Cerebellar nuclear complex (tissue), 1 donor: ENCODE results near the gene FBXO30.

ENCODE experiments used
- DNase-seq, 2 experiments: peaks; one replicate each; lab custom pipeline; 2025; lab: John Stamatoyannopoulos, UW

FBXO30 gene, protein sequence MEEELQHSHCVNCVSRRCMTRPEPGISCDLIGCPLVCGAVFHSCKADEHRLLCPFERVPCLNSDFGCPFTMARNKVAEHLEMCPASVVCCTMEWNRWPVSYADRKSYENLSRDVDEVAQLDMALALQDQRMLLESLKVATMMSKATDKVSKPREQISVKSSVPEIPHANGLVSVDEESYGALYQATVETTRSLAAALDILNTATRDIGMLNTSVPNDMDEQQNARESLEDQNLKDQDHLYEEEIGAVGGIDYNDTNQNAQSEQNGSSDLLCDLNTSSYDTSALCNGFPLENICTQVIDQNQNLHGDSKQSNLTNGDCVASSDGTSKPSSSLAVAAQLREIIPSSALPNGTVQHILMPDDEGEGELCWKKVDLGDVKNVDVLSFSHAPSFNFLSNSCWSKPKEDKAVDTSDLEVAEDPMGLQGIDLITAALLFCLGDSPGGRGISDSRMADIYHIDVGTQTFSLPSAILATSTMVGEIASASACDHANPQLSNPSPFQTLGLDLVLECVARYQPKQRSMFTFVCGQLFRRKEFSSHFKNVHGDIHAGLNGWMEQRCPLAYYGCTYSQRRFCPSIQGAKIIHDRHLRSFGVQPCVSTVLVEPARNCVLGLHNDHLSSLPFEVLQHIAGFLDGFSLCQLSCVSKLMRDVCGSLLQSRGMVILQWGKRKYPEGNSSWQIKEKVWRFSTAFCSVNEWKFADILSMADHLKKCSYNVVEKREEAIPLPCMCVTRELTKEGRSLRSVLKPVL

DNA sequence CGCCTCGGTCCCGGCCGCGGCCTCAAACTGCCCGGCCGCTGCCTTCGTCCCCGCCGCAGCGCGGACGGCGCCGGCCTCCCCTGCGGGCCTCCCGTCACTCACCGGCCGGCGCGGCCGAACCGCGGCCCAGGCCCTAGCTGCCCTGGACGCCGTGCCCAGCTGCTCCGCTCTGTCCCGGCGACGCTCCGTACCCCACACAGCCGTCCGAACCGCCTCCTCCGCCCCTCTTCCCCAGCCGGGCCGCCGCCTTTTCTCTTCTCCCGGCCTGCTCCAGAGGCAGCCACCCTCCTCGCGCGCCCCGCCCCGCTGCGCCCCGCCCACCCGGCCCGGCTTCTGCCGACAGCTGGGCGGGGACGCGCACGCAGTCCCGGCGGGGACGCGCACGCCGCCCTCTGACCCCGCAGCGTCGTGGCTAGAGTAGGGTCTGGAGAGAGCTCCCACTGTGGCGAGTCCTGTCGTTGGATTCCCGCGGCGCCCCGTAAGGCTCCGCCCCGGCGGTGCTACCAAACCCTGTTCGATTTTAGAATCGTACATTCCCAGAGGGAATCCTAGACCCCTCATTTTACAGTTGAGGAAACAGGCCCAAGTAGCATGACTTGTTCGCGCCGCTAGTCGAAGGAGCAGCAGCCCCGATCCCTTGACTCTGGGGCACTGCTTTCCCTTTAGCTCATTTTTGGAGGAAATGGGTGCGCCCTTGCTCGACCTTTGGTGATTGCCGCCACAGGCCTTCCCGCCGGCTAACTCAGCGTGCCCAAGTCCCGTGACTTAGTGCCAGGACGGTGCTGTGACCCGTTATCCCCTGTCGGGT, at the start of gene FBXO30:
Gene FBXO30, minus strand, starts transcription at position 295 of the 808 bp plus-strand sequence. CDS start 8,390 bp downstream, outside the sequence.
- no peak for DNase-seq

DNA sequence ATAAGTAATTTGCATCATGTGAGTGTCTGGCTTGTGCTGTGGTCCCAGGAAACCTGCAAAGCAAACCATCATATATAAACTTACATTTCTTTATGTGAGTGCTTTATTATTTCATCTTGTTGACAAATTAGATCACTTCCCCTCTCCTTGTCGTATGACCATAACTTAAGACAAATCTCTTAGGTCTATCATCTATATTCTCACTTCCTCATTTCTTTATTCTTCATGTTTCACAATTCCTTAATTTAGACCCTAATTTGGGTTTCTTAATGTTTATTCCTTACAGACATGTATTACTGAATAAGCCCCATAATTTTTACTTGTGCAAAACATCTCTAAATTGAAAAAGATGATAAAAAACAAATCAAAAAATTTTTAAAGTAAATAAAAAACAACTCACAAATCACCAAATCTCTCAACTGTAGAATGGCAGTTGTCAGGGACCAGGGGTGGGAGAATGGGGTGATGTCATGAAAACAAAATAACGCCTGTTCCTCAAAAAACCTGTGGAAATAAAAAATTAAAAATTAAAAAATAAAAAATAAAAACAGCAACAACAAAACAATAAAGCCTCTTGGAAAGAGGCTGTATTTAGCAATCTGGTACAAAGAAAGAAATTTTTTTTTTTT, 49.5 kb upstream of the FBXO30 start:
- DNase-seq, result no peak

DNA sequence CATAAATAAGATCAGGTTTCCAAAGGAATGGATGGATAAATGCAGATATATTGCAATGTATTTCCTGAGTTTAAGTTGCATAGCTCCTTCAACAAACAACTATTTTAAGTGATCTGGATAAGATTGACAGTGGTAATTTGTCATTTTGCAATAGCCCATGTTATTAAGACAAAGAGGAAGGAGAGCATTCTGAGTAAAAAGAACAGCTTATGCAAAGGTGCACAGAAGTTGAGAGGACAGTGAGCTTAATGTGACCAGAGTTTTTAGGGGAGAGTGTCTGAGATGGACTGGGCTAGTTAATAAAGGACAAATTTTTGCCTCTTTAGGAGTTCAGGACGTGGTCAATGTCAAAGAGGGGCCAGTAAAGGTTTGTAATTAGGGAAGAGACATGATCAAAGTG, 48.8 kb upstream of the FBXO30 start:
- DNase-seq, result no peak

DNA sequence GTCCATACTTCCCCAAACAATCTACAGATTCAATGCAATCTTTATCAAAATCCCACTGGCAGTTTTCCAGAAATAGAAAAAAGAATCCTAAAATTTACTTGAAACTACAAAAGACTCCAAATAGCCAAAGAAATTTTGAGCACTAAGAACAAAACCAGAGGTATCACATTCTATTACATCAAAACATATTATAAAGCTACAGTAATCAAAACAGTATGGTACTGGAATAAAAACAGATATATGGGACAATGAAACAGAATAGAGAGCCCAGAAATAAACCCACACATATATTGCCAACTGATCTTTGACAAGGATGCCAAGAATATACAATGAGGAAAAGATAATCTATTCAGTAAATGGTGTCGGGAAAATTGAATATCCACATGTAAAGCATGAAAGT, 46.0 kb upstream of the FBXO30 start:
- DNase-seq, result no peak

DNA sequence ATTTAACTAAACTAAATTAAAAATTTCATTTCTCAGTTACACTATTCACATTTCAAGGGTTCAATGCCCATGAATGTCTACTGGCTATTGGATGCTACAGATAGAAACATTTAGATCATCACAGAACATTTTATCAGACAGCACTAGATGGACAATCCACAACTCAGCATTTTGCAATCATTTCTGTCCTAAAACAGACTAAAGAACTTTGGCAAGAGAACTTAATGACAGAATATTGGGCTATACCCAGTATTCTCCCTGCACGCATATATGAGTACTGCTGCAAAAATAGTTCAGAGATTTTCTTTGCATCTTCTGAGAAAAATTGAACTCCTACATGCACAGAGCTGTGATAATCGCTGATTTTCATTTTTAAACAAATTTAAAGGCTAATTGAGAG, 36.1 kb upstream of the FBXO30 start:
- DNase-seq, result no peak

DNA sequence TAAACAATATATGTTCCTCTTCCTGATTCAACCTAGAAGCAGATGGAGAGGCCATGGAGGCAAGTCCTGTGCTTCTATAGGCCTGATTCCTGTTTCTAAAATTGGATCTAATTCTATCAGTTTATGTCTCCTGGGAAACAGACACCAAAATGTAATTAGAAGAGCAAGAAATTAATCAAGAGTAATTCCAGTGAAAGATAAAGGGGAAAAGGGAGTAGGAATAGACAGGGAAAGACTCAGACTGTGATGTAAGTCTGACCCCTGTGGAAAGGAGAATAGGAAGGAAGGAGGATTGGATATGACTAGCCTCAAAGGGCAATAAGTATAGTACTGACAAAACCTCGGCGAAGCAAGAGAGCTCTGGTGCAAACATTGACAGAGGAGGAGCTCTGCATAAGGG, 33.9 kb upstream of the FBXO30 start:
- no peak for DNase-seq

DNA sequence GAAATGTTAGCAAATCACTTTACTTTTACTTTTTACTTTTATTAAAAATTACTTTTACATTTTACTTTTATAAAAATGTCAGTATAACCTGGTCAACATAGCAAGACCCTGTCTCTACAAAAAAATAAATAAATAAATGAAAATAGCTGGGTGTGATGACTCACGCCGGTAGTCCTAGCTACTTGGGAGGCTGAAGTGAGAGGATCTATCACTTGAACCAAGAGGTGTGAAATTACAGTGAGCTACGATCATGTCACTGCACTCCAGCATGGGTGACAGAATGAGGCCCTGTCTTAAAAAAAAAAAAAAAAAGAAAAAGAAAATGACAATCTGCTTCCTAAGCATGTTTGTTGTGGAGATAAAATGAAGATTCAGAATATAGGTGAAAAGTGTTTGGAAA, 31.0 kb upstream of the FBXO30 start:
- DNase-seq, result no peak

DNA sequence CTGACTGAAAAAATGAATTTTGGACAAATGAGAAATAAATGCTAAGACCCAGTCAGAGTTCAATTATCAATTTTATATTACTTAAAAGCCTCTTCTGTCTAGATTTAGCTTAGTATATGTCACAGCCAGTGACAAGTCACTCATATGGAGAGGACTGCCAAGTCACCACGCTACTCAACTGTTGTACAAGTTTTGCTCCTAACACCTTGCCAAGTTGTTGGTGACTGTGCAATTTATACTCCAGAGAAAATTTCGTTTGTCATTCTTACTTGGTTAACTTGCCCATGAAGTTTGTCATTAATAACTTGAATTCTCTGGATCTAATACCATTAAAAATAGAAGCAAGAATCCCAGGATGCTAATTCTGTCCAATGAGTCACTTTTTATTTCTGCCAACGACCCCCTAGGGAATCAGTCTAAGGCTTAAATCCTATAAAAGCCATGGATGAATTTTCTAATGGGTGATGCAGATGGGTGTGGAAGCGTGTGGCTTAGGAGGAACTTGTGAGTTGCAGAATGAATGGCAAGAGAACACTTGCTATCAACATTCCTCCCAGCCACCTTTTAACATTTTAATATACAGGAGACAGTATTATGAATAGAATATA, 30.4 kb upstream of the FBXO30 start:
- no peak for DNase-seq

DNA sequence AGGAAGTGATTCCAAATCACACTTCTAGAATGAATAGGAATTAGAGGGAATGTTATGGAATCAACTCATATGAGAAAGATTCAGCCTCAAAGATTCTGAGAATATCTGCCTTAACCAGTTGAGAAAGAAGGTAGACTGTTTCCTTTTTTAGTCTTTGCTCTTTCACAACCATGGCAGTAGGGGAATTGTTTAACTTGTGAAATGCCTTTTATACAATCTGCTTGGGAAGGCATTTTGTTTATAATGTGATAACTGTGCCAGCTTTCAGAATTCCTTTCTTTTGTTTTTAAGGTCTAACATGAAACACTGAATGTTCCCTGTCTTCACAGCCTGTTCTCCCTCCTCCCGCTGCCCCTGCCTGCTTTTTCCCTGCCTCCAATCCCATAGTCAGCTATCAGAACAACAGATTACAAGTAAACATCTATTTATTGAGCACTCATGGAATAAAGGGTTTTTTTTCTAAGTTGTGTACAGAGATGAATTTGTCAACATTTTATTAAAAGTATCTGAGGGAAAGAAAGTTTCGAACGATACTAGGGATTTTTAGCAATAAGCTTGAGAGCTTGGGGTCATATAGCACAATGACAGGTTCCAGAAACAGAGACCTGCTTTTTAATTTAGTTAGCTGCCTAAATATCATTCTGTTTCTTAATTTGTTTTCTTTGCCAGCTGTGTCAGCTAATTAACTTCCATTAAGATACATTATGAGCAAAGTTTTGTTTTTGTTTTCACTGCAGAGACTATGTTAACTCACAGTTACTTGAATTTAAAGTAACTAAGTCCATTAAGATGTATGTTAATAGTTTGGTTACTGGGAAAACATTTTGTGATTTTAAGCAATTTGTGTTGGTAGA, 28.3 kb upstream of the FBXO30 start:
- no peak for DNase-seq

DNA sequence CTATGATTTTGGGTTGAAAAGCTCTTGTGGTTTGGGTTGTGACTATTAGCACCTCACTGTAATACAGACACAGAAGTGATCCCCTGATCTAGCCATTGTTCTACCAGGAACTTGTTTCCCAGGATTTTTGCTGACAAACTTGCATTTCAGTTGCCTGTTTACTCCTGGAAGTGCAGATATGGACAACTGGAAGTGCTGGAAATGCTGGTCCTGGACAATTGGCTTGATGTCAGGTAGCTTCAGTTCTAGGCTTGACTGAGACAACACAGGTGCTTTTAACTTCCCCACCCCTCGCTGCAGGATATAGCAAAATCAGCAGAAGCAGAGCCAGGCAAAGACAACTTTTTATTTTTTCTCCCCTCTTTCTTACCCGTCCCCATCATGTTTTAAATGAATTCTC, 27.1 kb upstream of the FBXO30 start:
- no peak for DNase-seq

DNA sequence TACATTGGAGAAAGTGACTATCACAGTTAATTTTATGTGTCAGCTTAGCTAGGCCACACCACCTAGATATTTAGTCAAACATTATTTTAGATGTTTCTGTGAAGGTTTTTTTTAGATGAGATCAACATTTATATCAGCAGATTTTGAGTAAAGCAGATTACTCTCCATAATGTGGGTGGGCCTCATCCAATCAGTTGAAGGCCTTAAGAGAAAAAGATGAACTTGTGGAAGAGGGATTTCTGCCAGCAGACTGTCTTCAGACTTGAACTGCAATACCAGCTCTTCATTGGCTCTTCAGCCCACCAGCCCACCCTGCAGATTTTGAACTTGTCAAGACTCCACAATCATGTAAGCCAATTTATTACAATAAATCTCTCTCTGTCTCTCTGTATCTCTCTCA, 25.1 kb upstream of the FBXO30 start:
- no peak for DNase-seq

DNA sequence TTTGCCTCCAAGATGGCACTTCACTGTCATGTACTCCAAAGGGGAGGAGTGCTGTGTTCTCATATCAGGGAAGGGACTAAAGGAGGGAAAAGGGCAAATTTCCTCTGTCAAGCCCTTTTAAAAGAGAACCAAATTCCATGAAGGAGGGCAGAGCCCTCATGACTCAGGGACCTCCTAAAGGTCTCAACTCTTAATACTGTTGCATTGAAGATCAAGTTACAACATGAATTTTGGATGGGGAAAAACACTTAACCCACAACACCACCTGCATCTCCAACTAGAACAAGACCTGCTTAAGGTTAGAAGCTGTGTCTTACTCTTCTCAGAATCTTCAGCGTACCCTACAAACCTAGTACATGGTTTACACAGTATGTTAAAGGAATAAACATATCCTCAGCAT, 23.7 kb upstream of the FBXO30 start:
- DNase-seq, result no peak

DNA sequence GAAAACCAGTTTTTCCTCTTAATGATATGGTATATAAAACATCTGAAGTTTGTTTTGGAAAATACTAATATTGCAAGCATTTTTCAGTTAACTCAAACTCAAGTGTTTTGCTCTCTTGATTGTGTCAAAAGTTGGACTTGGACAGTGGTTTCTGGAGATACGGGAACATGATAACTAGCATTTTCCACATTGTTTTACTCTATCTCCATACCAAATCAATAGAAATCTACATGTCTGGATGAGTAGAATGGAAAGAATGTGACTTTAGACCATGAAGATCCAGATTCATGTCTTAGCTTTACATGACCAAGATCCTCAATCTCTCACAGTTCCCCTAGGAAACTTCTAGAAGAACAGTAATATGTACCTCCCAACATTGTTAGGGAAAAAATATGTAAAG, 22.2 kb upstream of the FBXO30 start:
- no peak for DNase-seq

DNA sequence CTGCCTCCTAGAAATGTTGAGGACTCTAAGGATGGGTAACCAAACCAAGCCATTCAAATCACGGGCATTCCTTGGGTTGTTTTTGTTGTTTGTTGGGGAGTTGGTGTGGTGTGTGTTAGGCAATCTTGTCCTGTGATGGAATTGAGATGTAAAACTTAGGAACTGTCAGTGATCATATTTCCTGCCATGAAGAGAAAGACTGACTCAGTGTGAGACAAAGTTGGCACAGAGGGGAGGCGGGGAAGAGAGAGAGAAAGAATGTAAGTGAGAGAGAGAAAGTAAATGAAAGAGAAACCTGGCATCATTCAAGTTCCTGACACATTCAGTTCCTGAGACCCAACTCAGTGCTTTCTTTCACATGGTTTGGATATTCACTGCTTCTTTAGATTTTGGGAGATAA, 21.6 kb upstream of the FBXO30 start:
- DNase-seq, result no peak

DNA sequence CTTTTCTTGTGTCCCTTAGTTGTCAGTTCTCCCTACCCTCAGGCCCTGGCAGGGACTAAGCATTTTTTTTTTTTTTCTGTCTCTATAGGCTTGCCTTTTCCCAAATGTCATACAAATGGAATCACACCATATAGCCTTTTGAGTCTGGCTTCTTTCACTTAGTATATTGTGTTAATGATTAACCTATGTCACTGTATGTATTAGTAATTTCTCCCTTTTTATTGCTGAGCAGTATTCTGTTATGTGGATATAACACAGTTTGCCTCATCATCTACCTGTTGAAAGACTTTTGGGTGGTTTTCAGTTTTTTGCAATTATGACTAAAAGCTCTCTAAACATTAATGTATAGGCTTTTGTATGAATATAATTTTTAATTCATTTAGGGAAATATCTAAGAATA, 16.0 kb upstream of the FBXO30 start:
- DNase-seq, result no peak

DNA sequence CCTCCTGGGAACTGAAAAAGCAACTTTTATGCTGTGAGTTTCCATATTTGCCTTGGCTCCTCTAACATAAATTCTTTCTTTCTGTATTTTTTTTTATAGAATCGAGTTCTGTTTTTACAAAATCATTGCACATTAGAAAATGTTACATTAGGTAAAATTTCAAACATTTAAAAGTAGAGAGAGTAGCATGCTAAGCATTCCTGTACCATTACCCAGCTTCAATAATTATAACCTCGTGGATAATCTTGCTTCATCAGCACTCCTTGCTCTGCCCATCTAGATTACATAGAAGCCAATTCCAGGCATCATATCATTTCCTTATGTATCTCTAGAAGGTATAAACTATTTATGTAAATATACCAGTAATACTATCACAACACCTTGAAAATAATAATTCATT, 15.4 kb upstream of the FBXO30 start:
- no peak for DNase-seq

DNA sequence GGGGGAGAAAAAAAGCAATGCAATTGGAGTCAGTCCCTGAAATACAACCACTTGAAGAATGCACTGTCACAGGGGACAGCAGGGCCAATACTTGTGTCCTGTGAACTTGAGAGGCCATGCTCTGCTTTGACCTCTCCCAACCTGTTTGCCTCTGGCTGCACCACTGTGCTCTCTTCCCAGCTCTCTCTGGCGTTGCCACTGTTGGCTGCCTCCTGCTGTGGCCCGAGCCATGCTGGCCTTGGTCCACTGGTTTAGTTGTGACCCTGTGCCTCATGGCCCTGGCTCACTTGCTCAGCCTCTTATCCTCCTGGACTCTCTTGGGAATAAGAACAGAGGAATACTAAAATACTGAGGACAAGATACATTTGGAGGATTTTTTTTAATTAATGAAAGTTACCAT, 14.5 kb upstream of the FBXO30 start:
- DNase-seq, result no peak

DNA sequence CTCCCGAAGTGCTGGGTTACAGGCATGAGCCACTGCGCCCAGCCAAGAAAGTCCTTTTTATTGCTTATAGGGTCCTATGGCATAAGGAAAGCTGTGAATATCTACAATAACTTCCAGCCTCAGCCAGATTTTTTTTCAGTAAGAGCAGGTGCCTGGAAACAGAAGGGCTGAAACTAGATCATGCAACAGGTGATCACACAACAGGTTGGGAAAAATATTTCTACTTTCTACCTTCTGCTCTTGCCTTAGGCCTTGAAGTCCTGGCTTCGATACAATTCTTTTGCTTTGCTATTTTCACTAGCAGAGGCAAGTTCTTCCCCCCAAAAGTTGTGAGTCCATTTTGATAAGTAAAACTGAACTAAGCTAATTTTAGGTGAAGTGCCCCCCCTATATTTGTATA, 9.7 kb upstream of the FBXO30 start:
- no peak for DNase-seq

DNA sequence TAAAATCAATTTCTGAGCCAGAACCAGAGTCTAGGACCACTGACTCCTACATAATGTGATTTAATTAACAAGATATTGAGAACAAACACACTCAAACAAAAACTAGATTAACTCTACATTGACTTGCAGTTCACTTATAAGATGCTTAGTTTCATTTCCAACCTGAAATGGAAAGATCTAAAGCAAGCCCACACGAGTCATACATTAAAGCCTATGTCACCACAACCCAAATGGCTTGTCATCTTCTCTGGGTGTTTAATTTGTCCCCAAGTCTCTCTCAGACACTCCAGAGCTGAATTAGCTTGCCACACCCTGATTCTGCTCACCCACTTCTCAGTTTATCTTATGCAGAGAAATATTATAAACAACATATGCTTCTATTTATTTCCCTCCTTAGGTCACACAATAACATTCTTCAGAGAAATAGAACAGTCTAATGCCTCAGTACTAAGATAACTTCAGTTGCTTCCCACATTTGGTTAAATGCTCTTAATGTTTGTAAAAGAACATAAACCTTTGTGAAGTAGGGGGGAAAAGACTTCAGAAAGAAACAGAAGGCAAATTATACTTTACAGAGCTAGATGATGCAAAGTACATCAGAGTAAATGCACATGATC, 8.8 kb upstream of the FBXO30 start:
- no peak for DNase-seq

DNA sequence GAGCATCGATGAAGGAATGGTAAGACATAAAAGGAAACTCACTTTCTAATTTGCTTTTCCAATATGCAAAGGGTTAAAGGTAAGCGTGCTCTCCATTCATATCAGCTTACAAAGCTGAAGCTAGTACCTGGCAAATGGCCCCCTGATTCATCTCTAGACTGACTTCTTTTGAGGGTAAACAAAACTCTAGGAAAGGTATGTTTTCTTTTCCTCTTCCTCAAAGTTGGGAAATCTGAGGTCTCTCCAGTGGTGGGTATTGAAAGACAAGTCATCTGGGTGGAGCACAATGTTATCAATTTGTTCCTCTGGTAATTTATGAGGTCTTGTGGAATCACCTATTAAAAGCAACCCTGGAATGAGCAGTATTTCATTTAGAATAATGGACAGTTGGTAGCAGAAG, 7.9 kb upstream of the FBXO30 start:
- no peak for DNase-seq
